ENCODE data around the gene MYO1E. TPM values are rescaled to one million over a fixed set of nuclear protein-coding genes. Genes with fewer than 3 reads are reported as not detected.
A peak's percentile ranks its signal among the peaks of the same experiment; 100 is the strongest.

The MYO1E gene
- total and polyA plus RNA-seq, 2 of the 4 experiments (the other 2 are of a cell fraction) = 13.4 to 37.3 TPM

DNA sequence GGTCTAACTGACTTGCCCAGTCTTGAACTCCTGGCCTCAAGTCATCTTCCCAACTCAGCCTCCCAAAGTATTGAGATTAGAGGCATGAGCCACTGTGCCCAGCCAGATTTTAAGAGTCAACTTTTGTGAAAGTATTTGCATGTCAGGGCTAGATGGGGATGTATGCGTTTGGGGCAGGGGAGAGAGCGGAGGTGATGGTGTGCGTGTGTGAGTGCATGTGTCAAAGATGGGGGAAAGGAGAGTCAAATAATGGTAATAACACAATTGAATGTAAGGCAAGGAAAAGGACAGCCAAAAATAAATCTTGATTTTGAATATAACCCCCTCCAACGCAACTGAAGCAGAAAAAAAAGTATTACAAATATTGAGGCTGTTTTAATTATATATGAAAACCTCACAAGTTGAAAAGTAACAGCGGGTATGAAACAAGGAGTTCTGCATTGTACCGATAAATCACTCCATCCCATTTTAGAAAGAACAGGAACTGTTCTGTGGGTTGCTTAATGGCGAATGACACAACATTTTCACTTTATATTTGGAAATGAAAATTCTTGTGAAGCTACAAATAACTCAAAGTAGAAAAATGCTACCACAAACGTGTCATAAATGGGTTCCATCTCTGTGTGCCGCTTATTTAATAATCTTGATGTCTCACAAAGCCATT is 195.9 kb downstream of the MYO1E start:
- no peak for TF ChIP-seq NFE2L2 (IDR thresholded peaks at IDR 0.05; ENCODE audit: low read depth, low read length)
- TF ChIP-seq RFX5 (IDR thresholded peaks at IDR 0.05; ENCODE audit: low read depth, low read length) = no peak
- no peak for TF ChIP-seq RAD21 (IDR thresholded peaks at IDR 0.05; ENCODE audit: low read length)
- TF ChIP-seq MAZ (IDR thresholded peaks at IDR 0.05; ENCODE audit: borderline replicate concordance, low read depth, low read length) = no peak
- no peak for TF ChIP-seq MAFK (IDR thresholded peaks at IDR 0.05; ENCODE audit: low read depth, low read length)
- no peak for TF ChIP-seq BHLHE40 (IDR thresholded peaks at IDR 0.05; ENCODE audit: low read depth, low read length)
- Histone ChIP-seq H2BK20ac (ENCODE audit: low read depth, low read length) (no peak overlapping the region; the same call in 1 of the 2 replicates), H3K9ac (ENCODE audit: low read depth, low read length) (no peak overlapping the region), H3K27ac (ENCODE audit: insufficient read depth, low read length) (no peak overlapping the region), H4K8ac (ENCODE audit: low read depth in 2 of 2, low read length in 2 of 2) (no peak overlapping the region; a peak in 1 of 4 replicates), H2AK5ac (ENCODE audit: low read depth, low read length) (peak overlapping the region; percentile 38; the same call in 1 of the 2 replicates), H4K5ac (ENCODE audit: low read depth, low read length) (no peak overlapping the region), H3K79me1 (ENCODE audit: low read depth in 1 of 2, low read length in 2 of 2) (peaks cover 0 to 6% of the 10 kb centered on the region in 2 experiments; a peak in 1 of 4 replicates), H2AK9ac (replicated peaks; ENCODE audit: low read depth, low read length, poor library complexity) (no peak overlapping the region), H3K14ac (replicated peaks; ENCODE audit: low read depth, low read length) (no peak overlapping the region; the same call in 1 of the 2 replicates), H3K23ac (ENCODE audit: low read depth, low read length) (no peak overlapping the region), H4K91ac (ENCODE audit: insufficient read depth, low read depth, low read length) (no peak overlapping the region), H3K36me3 (ENCODE audit: control insufficient read depth, insufficient read depth, low read length) (peaks cover 9% of the 10 kb centered on the region), H3K9me1 (ENCODE audit: insufficient read depth, low read length) (peaks cover 3% of the 10 kb centered on the region; the same call in 1 of the 2 replicates), H3K27me3 (ENCODE audit: control insufficient read depth, insufficient read depth, low read length) (no peaks in the 10 kb centered on the region), H3K9me3 (ENCODE audit: control insufficient read depth, insufficient read depth, low read length) (peaks cover 2% of the 10 kb centered on the region; the same call in 1 of the 2 replicates), H2BK120ac (ENCODE audit: low read depth, low read length) (peak overlapping the region; percentile 4; the same call in 1 of the 2 replicates), H3K4ac (ENCODE audit: low read depth, low read length) (peak overlapping the region; percentile 10; the same call in 1 of the 2 replicates), H3K4me3 (ENCODE audit: insufficient read depth, low read depth, low read length) (no peak overlapping the region), H3K4me2 (ENCODE audit: low read depth, low read length) (no peak overlapping the region), H3K18ac (ENCODE audit: low read depth, low read length) (no peak overlapping the region), H3K4me1 (ENCODE audit: control insufficient read depth, insufficient read depth, low read length) (peaks cover 10% of the 10 kb centered on the region), H3K56ac (ENCODE audit: extremely low read depth, insufficient read depth, low read length) (no peak overlapping the region), H2BK5ac (ENCODE audit: low read depth, low read length, poor library complexity, severe bottlenecking) (no peak overlapping the region), H2BK15ac (ENCODE audit: low read depth, low read length) (no peak overlapping the region; the same call in 2 of the 3 replicates), H2AFZ (replicated peaks; ENCODE audit: low read length, poor library complexity) (no peak overlapping the region), H4K20me1 (ENCODE audit: insufficient read depth, low read length) (peaks cover 11% of the 10 kb centered on the region)
- no TSS peak for BruUV-seq (replicated peaks)
- CTCF ChIA-PET = no interaction called here
- no peak for ATAC-seq (ENCODE audit: low read depth)
- intact Hi-C loops (cut with micrococcal nuclease) (loop anchor here (5.0 kb wide), 1 partner anchor 46 kb away; no protein-coding TSS in a partner anchor), in situ Hi-C loops (cut with MboI; ENCODE audit: low sequenced_read_pairs) (loop anchor here (10.0 kb wide), 1 partner anchor 198 kb away; the partner anchor contains the start of gene MYO1E), dilution Hi-C loops (cut with HindIII; ENCODE audit: low sequenced_read_pairs, unreplicated experiment) (no loop called here)
- 100% methylated on average over 3 of the region's 9 CpGs; no CpG with 5 or more reads in 1 of the 2 experiments for WGBS, 2 experiments (ENCODE audit: extremely low coverage in 2 of 2, insufficient read length in 1 of 2)
- POLR2A ChIA-PET (ENCODE audit: unreplicated experiment) = interaction anchor here (0.6 kb wide), 1 partner anchor 120 kb away, joined by 3 read pairs; no protein-coding TSS in a partner anchor
- DNase-seq = no peak

All from IMR-90 (cell line).